Gastrocnemius medialis (tissue), 4 donors: Measurements from ENCODE around the gene PGAP1. TPM values are rescaled to one million over a fixed set of nuclear protein-coding genes. Genes with fewer than 3 reads are reported as not detected.
"Not testable (repeated sequence)": the region's sequence is repeated elsewhere in the genome, so short reads cannot be mapped to it uniquely, and the experiment has no call there.

Source experiments
- ATAC-seq, 2 donors: fragments of 150-250 bp; one replicate each; pipeline ENCODE4 v1.9.1; 2016
- DNase-seq, 2 donors: peaks; one replicate each; pipeline ENCODE4 v3.0.0-alpha.2; 2019
- H3K27ac ChIP-seq, 4 donors: fragments of 200-600 bp; sonication (generic); 1 replicate in 1 of 4; 2 replicates in 3 of 4; pipeline ENCODE4 v1.5.1; 2016 to 2018; ENCODE audit warnings: mild to moderate bottlenecking in 2 of 4, moderate library complexity in 1 of 4
- H3K27me3 ChIP-seq, 3 donors: fragments of 200-600 bp; sonication (generic) in 2 of 3; 1 replicate in 1 of 3; 2 replicates in 2 of 3; pipeline versions ENCODE4 v1.5.1 to v1.6.0; 2016 to 2019; ENCODE audit warnings: mild to moderate bottlenecking in 1 of 3, moderate library complexity in 1 of 3
- H3K36me3 ChIP-seq, 2 donors: fragments of 200-600 bp; sonication (generic) in 1 of 2; one replicate each; pipeline ENCODE4 v1.5.1; 2017 to 2018
- H3K4me1 ChIP-seq, 2 donors: fragments of 200-600 bp; sonication (generic) in 1 of 2; one replicate each; pipeline ENCODE4 v1.5.1; 2016 to 2017; ENCODE audit warnings: mild to moderate bottlenecking in 2 of 2
- H3K4me3 ChIP-seq, 4 donors: fragments of 200-600 bp; sonication (generic) in 3 of 4; 1 replicate in 1 of 4; 2 replicates in 3 of 4; pipeline ENCODE4 v1.5.1; 2016 to 2019; ENCODE audit warnings: mild to moderate bottlenecking in 2 of 4
- H3K9me3 ChIP-seq, 3 donors: fragments of 200-600 bp; sonication (generic) in 2 of 3; 1 replicate in 1 of 3; 2 replicates in 2 of 3; pipeline ENCODE4 v1.5.1; 2016 to 2019
- CTCF ChIP-seq, 5 experiments: fragments of 450-650 bp in 3 of 5; fragments of 200-600 bp in 2 of 5; sonication (generic) in 2 of 5; IDR thresholded peaks in 4 of 5; conservative IDR thresholded peaks in 1 of 5; 1 replicate in 4 of 5; 2 replicates in 1 of 5; pipeline ENCODE4 v1.5.1; 2016 to 2019; ENCODE audit warnings: antibody characterized with exemption in 5 of 5, mild to moderate bottlenecking in 3 of 5, moderate library complexity in 3 of 5
- POLR2A ChIP-seq, 2 donors: fragments of 450-650 bp; IDR thresholded peaks; one replicate each; pipeline ENCODE4 v1.6.1; 2017; ENCODE audit warnings: antibody characterized with exemption in 2 of 2, mild to moderate bottlenecking in 2 of 2, moderate library complexity in 2 of 2
- in situ Hi-C, 4 donors: fragments of 200-750 bp; cut with MboI; loops; one replicate each; pipeline versions ENCODE4 v1.15.0 to v1.8.0; 2017; ENCODE audit warnings: low sequenced_read_pairs in 4 of 4
- intact Hi-C: fragments of 100-400 bp; cut with DNase I; formaldehyde crosslinking; loops from one replicate; pipeline ENCODE4 v1.15.1; 2023; ENCODE audit warnings: low total_unique reads
- total RNA-seq, 4 donors: library from RNA; depleted of rRNA; stranded (reverse); fragments of >200 nt; gene quantifications; one replicate each; pipeline versions ENCODE4 v1.1.0 to v1.2.3, GENCODE V29; 2016

The PGAP1 gene
- total RNA-seq, 4 donors from 2014 or later, result 1.3 to 3.7 (median 1.8) TPM

GRCh38 chr2:196915507-196916189, 10.9 kb downstream of the PGAP1 start:
- no peak for TF ChIP-seq CTCF (IDR thresholded peaks at IDR 0.05 in 4 of 5, conservative IDR thresholded peaks at IDR 0.05 in 1 of 5)
- no peak for TF ChIP-seq POLR2A (IDR thresholded peaks at IDR 0.05)
- peaks cover 0 to 25% of the 10 kb centered on the region in 2 donors for H3K36me3 ChIP-seq
- intact Hi-C loops, result no loop called here
- H3K4me1 ChIP-seq, result no peaks in the 10 kb centered on the region
- in situ Hi-C loops, result no loop called here
- no peak for ATAC-seq
- no peak for DNase-seq
- no peaks in the 10 kb centered on the region for H3K27me3 ChIP-seq
- no peak overlapping the region for H3K4me3 ChIP-seq
- no peak overlapping the region for H3K27ac ChIP-seq
- no peaks in the 10 kb centered on the region for H3K9me3 ChIP-seq

- intact Hi-C loops (no loop called here), in situ Hi-C loops (no loop called here)
- Histone ChIP-seq H3K4me3 (no peak overlapping the region), H3K36me3 (peaks cover 0 to 25% of the 10 kb centered on the region in 2 donors), H3K27me3 (no peaks in the 10 kb centered on the region), H3K9me3 (no peaks in the 10 kb centered on the region), H3K27ac (no peak overlapping the region), H3K4me1 (no peaks in the 10 kb centered on the region)
- no peak for ATAC-seq
- no peak for DNase-seq
- TF ChIP-seq POLR2A (IDR thresholded peaks at IDR 0.05) (no peak), CTCF (IDR thresholded peaks at IDR 0.05 in 4 of 5, conservative IDR thresholded peaks at IDR 0.05 in 1 of 5) (no peak)
Measured at GRCh38 chr2:196914867-196915460, 11.5 kb downstream of the PGAP1 start.

GRCh38 chr2:196913691-196914090, 12.8 kb downstream of the PGAP1 start:
- Histone ChIP-seq H3K36me3 (peaks cover 0 to 21% of the 10 kb centered on the region in 2 donors), H3K27ac (no peak overlapping the region), H3K4me1 (no peaks in the 10 kb centered on the region), H3K4me3 (no peak overlapping the region), H3K27me3 (no peaks in the 10 kb centered on the region), H3K9me3 (no peaks in the 10 kb centered on the region)
- no peak for DNase-seq
- no peak for ATAC-seq
- intact Hi-C loops (no loop called here), in situ Hi-C loops (no loop called here)
- TF ChIP-seq POLR2A (IDR thresholded peaks at IDR 0.05), result no peak
- TF ChIP-seq CTCF (IDR thresholded peaks at IDR 0.05 in 4 of 5, conservative IDR thresholded peaks at IDR 0.05 in 1 of 5), result no peak

GRCh38 chr2:196905365-196905764, 21.1 kb downstream of the PGAP1 start:
- DNase-seq, H3K9me3 ChIP-seq, intact Hi-C loops, H3K27ac ChIP-seq, H3K4me3 ChIP-seq, in situ Hi-C loops, ATAC-seq, H3K4me1 ChIP-seq, H3K27me3 ChIP-seq, H3K36me3 ChIP-seq: not testable (repeated sequence)

GRCh38 chr2:196902828-196903227, 23.7 kb downstream of the PGAP1 start:
- intact Hi-C loops (no loop called here), in situ Hi-C loops (no loop called here)
- no peak overlapping the region for H3K27ac ChIP-seq
- no peaks in the 10 kb centered on the region for H3K9me3 ChIP-seq
- no peaks in the 10 kb centered on the region for H3K4me1 ChIP-seq
- no peak for TF ChIP-seq CTCF (IDR thresholded peaks at IDR 0.05 in 4 of 5, conservative IDR thresholded peaks at IDR 0.05 in 1 of 5)
- no peak for TF ChIP-seq POLR2A (IDR thresholded peaks at IDR 0.05)
- H3K27me3 ChIP-seq, result no peaks in the 10 kb centered on the region
- ATAC-seq, result no peak
- peaks cover 0 to 4% of the 10 kb centered on the region in 2 donors for H3K36me3 ChIP-seq
- no peak for DNase-seq
- H3K4me3 ChIP-seq, result no peak overlapping the region
